GM12872 (cell line): ENCODE data around the gene TC2N.

Experiments used
- CTCF ChIP-seq: IDR thresholded peaks from 3 replicates; pipeline ENCODE4 v1.5.1; 2011; ENCODE audit warnings: low read depth, mild to moderate bottlenecking, low read length, moderate library complexity; ENCODE audit not compliant: insufficient read depth

TC2N gene

GRCh38 chr14:91755570-91756295 is 111.6 kb downstream of the TC2N start:
- no peak for TF ChIP-seq CTCF

- TF ChIP-seq CTCF: no peak
These were observed 112.5 kb downstream of the TC2N start for GRCh38 chr14:91754819-91755218.

GRCh38 chr14:91754185-91754584 is 113.2 kb downstream of the TC2N start:
- TF ChIP-seq CTCF: no peak

GRCh38 chr14:91753501-91754128 is 113.7 kb downstream of the TC2N start:
- TF ChIP-seq CTCF: no peak

- TF ChIP-seq CTCF: no peak
These were observed 114.4 kb downstream of the TC2N start for GRCh38 chr14:91752961-91753360.

- TF ChIP-seq CTCF: no peak
These were observed 115.6 kb downstream of the TC2N start for GRCh38 chr14:91751719-91752118.

GRCh38 chr14:91750634-91751198 is 116.6 kb downstream of the TC2N start:
- TF ChIP-seq CTCF: no peak
